ENCODE measurements around the gene HOXD9.

DNA sequence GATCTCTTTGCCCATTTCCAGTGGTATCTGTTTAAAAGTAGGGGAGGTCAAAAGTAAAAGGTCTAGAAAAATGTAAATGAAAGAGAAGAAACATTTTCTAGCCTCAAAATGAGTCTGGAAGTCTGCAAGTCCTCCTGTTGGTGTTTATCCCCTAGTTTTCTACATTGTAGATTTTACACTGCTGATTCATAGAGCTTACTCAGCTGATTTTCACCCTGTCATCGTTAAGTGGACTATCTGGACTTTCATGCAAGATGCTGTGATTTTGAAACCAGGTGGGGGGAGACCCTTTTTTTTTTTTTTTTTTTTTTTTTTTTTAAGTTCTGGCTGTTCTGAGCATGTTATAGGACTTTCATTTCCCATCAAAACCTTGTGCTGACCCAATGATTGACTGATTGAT lies 44.9 kb downstream of the HOXD9 start:
- TF ChIP-seq, protein P1, sequence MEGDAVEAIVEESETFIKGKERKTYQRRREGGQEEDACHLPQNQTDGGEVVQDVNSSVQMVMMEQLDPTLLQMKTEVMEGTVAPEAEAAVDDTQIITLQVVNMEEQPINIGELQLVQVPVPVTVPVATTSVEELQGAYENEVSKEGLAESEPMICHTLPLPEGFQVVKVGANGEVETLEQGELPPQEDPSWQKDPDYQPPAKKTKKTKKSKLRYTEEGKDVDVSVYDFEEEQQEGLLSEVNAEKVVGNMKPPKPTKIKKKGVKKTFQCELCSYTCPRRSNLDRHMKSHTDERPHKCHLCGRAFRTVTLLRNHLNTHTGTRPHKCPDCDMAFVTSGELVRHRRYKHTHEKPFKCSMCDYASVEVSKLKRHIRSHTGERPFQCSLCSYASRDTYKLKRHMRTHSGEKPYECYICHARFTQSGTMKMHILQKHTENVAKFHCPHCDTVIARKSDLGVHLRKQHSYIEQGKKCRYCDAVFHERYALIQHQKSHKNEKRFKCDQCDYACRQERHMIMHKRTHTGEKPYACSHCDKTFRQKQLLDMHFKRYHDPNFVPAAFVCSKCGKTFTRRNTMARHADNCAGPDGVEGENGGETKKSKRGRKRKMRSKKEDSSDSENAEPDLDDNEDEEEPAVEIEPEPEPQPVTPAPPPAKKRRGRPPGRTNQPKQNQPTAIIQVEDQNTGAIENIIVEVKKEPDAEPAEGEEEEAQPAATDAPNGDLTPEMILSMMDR (IDR thresholded peaks at IDR 0.05) = no peak
- TF ChIP-seq EZH2 (IDR thresholded peaks at IDR 0.05) (peak; percentile 4), EZH2phosphoT487 (IDR thresholded peaks at IDR 0.05) (no peak)

All from neural progenitor cell (in vitro differentiated cells).